Endodermal cell (in vitro differentiated cells): ENCODE data around the gene ASTN1. TPM values are rescaled to one million over a fixed set of nuclear protein-coding genes. Genes with fewer than 3 reads are reported as not detected.

ENCODE experiments used
- DNase-seq: peaks from one replicate; pipeline ENCODE4 v3.0.0-alpha.2; 2017
- H3K27ac ChIP-seq: 2 replicates; pipeline ENCODE4 v1.5.1; 2013; ENCODE audit warnings: mild to moderate bottlenecking, low read depth, low read length, moderate library complexity
- H3K27me3 ChIP-seq: 2 replicates; pipeline ENCODE4 v1.6.1; 2013; ENCODE audit warnings: mild to moderate bottlenecking, low read length, moderate library complexity; ENCODE audit not compliant: insufficient read depth, control insufficient read depth, poor library complexity, severe bottlenecking
- H3K36me3 ChIP-seq: 2 replicates; pipeline ENCODE4 v1.7.0; 2013; ENCODE audit warnings: mild to moderate bottlenecking, low read length, moderate library complexity; ENCODE audit not compliant: control insufficient read depth, insufficient read depth
- H3K4me1 ChIP-seq: one replicate; pipeline ENCODE4 v1.7.0; 2013; ENCODE audit warnings: low read length; ENCODE audit not compliant: control insufficient read depth, insufficient read depth
- H3K4me3 ChIP-seq: 2 replicates; pipeline ENCODE4 v1.5.1; 2013; ENCODE audit warnings: mild to moderate bottlenecking, low read length, moderate library complexity
- H3K9ac ChIP-seq: 2 replicates; pipeline ENCODE4 v1.6.1; 2013; ENCODE audit warnings: mild to moderate bottlenecking, low read length, moderate library complexity; ENCODE audit not compliant: poor library complexity, severe bottlenecking; ENCODE audit errors: extremely low read depth
- H3K9me3 ChIP-seq: 2 replicates; pipeline ENCODE4 v1.6.1; 2013; ENCODE audit warnings: mild to moderate bottlenecking, low read length, moderate library complexity; ENCODE audit not compliant: control insufficient read depth
- H3K27ac Mint-ChIP-seq: 2 replicates; pipeline ENCODE4 v1.8.0; 2020; ENCODE audit warnings: mixed read lengths
- H3K27me3 Mint-ChIP-seq: 2 replicates; pipeline ENCODE4 v1.8.0; 2021; ENCODE audit warnings: mild to moderate bottlenecking, mixed read lengths; ENCODE audit not compliant: insufficient read depth
- H3K36me3 Mint-ChIP-seq: 2 replicates; pipeline ENCODE4 v1.8.0; 2020; ENCODE audit warnings: low read depth, mixed read lengths
- H3K4me1 Mint-ChIP-seq: 2 replicates; pipeline ENCODE4 v1.8.0; 2020; ENCODE audit warnings: mixed read lengths
- H3K4me3 Mint-ChIP-seq: 2 replicates; pipeline ENCODE4 v1.8.0; 2020; ENCODE audit warnings: mild to moderate bottlenecking, moderate library complexity, mixed read lengths
- H3K9me3 Mint-ChIP-seq: 2 replicates; pipeline ENCODE4 v1.8.0; 2020; ENCODE audit warnings: mild to moderate bottlenecking, mixed read lengths
- CTCF ChIP-seq: fragments of 200-600 bp; sonication (generic); conservative IDR thresholded peaks from 2 replicates; pipeline ENCODE4 v1.5.0; 2021; ENCODE audit warnings: antibody characterized with exemption, mild to moderate bottlenecking
- WGBS, 2 experiments: methylation state at CpG; one replicate each; pipeline versions ENCODE4 v1.1.5 to v1.1.7; 2013; ENCODE audit warnings: missing lambda C conversion rate in 2 of 2, mixed read lengths in 1 of 2; ENCODE audit not compliant: insufficient coverage in 1 of 2, insufficient read length in 1 of 2; 5-methylcytosine and 5-hydroxymethylcytosine counted together
- total RNA-seq, 2 donors: library from RNA; stranded (reverse); fragmentation: NEBNext Ultra II Directional in 1 of 2; extraction: Animal tissue kit (Norgen Biotek cat#: 25700) in 1 of 2; gene quantifications; 2 replicates in 1 of 2; 3 replicates in 1 of 2; pipeline ENCODE4 v1.2.1, GENCODE V29; 2021

Gene ASTN1
- total RNA-seq, 2 donors from 2014 or later, result 0.31 to 0.70 TPM

DNA sequence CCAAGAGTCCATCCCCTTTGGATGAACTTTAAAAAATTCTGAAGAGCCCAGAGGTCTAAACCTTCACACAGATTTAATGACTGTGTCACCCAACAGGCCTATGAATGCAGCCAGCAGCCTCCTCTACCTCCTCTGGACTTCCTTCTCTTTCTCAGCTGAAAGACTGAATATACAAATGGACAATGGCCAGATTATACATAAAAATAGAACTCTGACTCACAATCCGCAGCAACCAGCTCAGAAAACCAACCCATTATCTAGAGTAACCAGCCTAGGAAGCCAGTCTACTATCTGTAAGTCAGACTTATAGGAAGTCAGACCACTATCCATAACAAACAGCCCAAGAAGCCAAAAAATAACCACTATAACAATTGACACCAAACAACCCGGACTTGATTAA is 224.5 kb downstream of the ASTN1 start:
- no peak overlapping the region for H3K27ac ChIP-seq
- no peaks in the 10 kb centered on the region for H3K4me1 ChIP-seq
- no peak overlapping the region for H3K9ac ChIP-seq
- peaks cover 21% of the 10 kb centered on the region for H3K9me3 ChIP-seq
- no peak for DNase-seq
- no peak overlapping the region for H3K4me3 Mint-ChIP-seq
- H3K4me1 Mint-ChIP-seq, result peaks cover 14% of the 10 kb centered on the region
- H3K27me3 ChIP-seq, result peaks cover 25% of the 10 kb centered on the region
- 83 to 100% methylated on average over 2 of the region's 2 CpGs for WGBS, 2 experiments
- no peak overlapping the region for H3K27ac Mint-ChIP-seq
- H3K4me3 ChIP-seq, result no peak overlapping the region
- no peaks in the 10 kb centered on the region for H3K36me3 ChIP-seq
- H3K27me3 Mint-ChIP-seq, result peaks cover 18% of the 10 kb centered on the region
- H3K36me3 Mint-ChIP-seq, result peaks cover 7% of the 10 kb centered on the region
- H3K9me3 Mint-ChIP-seq, result peaks cover 17% of the 10 kb centered on the region
- TF ChIP-seq CTCF, result no peak

GRCh38 chr1:176938375-176938774 is 226.1 kb downstream of the ASTN1 start:
- WGBS, 2 experiments, result 100% methylated on average over 1 of the region's 1 CpG; no CpG with 5 or more reads in 1 of the 2 experiments
- H3K4me1 Mint-ChIP-seq, result peaks cover 13% of the 10 kb centered on the region
- H3K4me3 Mint-ChIP-seq, result no peak overlapping the region
- H3K9me3 Mint-ChIP-seq, result peaks cover 17% of the 10 kb centered on the region
- peaks cover 14% of the 10 kb centered on the region for H3K27me3 ChIP-seq
- no peak overlapping the region for H3K9ac ChIP-seq
- peaks cover 21% of the 10 kb centered on the region for H3K9me3 ChIP-seq
- no peak overlapping the region for H3K27ac ChIP-seq
- no peaks in the 10 kb centered on the region for H3K36me3 ChIP-seq
- DNase-seq, result no peak
- H3K27me3 Mint-ChIP-seq, result peaks cover 19% of the 10 kb centered on the region
- no peak overlapping the region for H3K27ac Mint-ChIP-seq
- no peak overlapping the region for H3K4me3 ChIP-seq
- H3K4me1 ChIP-seq, result no peaks in the 10 kb centered on the region
- H3K36me3 Mint-ChIP-seq, result peaks cover 7% of the 10 kb centered on the region
- no peak for TF ChIP-seq CTCF

- Histone ChIP-seq H3K9ac (no peak overlapping the region), H3K4me1 (no peaks in the 10 kb centered on the region), H3K9me3 (no peaks in the 10 kb centered on the region), H3K27ac (no peak overlapping the region), H3K36me3 (no peaks in the 10 kb centered on the region), H3K27me3 (peaks cover 10% of the 10 kb centered on the region), H3K4me3 (no peak overlapping the region)
- no peak for TF ChIP-seq CTCF
- Mint-ChIP-seq H3K36me3 (no peaks in the 10 kb centered on the region), H3K27me3 (peaks cover 11% of the 10 kb centered on the region), H3K4me3 (no peak overlapping the region), H3K4me1 (no peaks in the 10 kb centered on the region), H3K9me3 (peaks cover 4% of the 10 kb centered on the region), H3K27ac (no peak overlapping the region)
- DNase-seq, result no peak
- WGBS, 2 experiments, result 94 to 100% methylated on average over 4 of the region's 4 CpGs
Observed at GRCh38 chr1:176934370-176934769, 230.1 kb downstream of the ASTN1 start.
